ENCODE measurements around the gene PI4KA.

GRCh38 chr22:20840646-20841371, 17.8 kb downstream of the PI4KA start:
- TF ChIP-seq ZFX (IDR thresholded peaks at IDR 0.05; ENCODE audit: borderline replicate concordance) = no peak
- no peak for TF ChIP-seq CTCF (IDR thresholded peaks at IDR 0.05)
